GM06990 (cell line): Measurements from ENCODE around the gene RAB11B.

Experiments used
- DNase-seq: peaks from one replicate; pipeline ENCODE4 v3.0.0-alpha.2; 2011; ENCODE audit not compliant: insufficient read length; ENCODE audit errors: extremely low read depth
- H3K27me3 ChIP-seq: replicated peaks from 2 replicates; pipeline ENCODE4 v1.6.0; 2011; ENCODE audit warnings: low read length; ENCODE audit not compliant: control insufficient read depth, insufficient read depth
- H3K36me3 ChIP-seq: 2 replicates; pipeline ENCODE4 v1.5.1; 2011; ENCODE audit warnings: low read length; ENCODE audit not compliant: control insufficient read depth, insufficient read depth
- H3K4me3 ChIP-seq: replicated peaks from 2 replicates; pipeline ENCODE4 v1.5.1; 2011; ENCODE audit warnings: low read depth, mild to moderate bottlenecking, control low read depth, low read length
- TF ChIP-seq, protein P1 (sequence below): IDR thresholded peaks from 2 replicates; pipeline ENCODE4 v1.5.1; 2011; ENCODE audit warnings: low read length, control low read depth, mild to moderate bottlenecking, inconsistent platforms; ENCODE audit not compliant: insufficient read depth, poor library complexity, severe bottlenecking

RAB11B gene

DNA sequence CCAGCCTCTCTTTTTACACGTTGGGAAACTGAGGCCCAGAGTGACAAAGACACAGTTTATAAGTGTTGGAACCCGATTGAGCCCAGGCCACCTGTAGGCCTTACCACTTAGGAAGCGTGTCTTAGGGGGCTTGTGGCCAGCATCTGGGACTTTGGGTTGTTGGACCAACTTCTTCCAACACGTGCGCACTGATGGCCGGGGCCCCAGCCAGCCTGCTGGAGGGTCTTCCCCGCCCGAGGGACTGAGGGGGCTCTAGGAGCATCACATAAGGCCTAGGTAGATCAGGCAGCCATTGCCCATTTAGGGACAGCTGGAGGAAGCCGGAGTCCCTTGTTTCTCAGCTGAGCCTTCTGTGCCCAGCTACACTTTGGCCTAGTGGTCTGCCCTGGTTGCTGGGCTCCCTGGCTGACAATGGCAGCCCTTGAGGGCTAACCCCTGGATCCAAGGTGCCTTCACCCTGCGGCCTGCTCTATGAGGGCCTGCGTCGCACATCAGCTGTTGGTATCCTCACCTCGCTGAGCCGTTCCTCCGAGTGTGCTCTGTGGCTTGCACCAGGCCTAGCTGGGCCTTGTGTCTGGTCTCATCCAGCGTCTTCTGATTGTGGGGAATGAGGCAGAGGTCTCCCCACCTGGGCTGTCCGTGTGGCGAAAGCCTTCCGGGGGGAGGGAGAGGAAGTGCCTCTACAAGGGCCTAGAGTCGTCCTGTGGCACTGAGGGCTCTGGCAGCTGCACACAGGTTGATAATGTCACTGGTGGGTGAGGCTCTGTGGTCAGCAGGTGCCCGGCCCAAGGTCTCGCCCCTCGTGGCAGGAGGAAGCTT lies 1.2 kb downstream of the RAB11B start:
- TF ChIP-seq, protein P1, sequence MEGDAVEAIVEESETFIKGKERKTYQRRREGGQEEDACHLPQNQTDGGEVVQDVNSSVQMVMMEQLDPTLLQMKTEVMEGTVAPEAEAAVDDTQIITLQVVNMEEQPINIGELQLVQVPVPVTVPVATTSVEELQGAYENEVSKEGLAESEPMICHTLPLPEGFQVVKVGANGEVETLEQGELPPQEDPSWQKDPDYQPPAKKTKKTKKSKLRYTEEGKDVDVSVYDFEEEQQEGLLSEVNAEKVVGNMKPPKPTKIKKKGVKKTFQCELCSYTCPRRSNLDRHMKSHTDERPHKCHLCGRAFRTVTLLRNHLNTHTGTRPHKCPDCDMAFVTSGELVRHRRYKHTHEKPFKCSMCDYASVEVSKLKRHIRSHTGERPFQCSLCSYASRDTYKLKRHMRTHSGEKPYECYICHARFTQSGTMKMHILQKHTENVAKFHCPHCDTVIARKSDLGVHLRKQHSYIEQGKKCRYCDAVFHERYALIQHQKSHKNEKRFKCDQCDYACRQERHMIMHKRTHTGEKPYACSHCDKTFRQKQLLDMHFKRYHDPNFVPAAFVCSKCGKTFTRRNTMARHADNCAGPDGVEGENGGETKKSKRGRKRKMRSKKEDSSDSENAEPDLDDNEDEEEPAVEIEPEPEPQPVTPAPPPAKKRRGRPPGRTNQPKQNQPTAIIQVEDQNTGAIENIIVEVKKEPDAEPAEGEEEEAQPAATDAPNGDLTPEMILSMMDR, result no peak
- peak overlapping the region; percentile 77; the same call in 1 of the 2 replicates for H3K4me3 ChIP-seq
- DNase-seq, result no peak
- H3K36me3 ChIP-seq, result no peaks in the 10 kb centered on the region; the same call in none of the 2 replicates
- H3K27me3 ChIP-seq, result no peaks in the 10 kb centered on the region

DNA sequence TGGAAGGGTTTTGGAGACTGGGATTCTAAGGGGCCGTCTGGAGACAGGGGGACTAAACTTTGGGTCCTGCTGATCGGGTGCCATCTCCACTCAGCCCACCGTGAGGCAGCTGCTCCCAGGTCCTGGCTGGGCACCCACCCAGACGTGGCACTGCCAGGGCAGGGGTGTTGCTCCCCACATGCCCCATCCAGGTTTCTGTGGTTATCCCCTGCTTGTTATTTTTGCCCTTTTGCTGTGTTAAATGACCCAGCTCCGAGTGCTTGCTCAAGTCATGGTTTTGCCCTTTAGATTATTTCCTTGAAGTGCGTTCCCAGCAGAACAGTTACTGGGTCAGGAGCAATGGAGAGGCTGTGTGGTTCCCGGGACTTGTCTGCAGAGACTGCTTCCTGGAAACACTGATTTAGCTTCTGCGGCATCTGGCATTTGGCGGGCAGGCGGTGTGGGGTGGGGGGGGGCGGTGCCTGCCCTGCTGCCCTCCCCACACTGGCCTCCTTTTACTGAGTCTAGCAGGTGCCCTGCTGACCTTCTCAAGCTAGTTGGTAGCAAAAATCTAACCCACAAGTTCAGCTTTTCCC lies 1.9 kb downstream of the RAB11B start:
- TF ChIP-seq, protein P1, result no peak
- Histone ChIP-seq H3K27me3 (no peaks in the 10 kb centered on the region), H3K36me3 (no peaks in the 10 kb centered on the region; the same call in none of the 2 replicates), H3K4me3 (no peak overlapping the region)
- DNase-seq, result no peak

GRCh38 chr19:8393192-8393870 lies 3.2 kb downstream of the RAB11B start:
- Histone ChIP-seq H3K4me3 (no peak overlapping the region), H3K36me3 (peaks cover 2% of the 10 kb centered on the region), H3K27me3 (no peaks in the 10 kb centered on the region)
- TF ChIP-seq, protein P1, result no peak
- no peak for DNase-seq

DNA sequence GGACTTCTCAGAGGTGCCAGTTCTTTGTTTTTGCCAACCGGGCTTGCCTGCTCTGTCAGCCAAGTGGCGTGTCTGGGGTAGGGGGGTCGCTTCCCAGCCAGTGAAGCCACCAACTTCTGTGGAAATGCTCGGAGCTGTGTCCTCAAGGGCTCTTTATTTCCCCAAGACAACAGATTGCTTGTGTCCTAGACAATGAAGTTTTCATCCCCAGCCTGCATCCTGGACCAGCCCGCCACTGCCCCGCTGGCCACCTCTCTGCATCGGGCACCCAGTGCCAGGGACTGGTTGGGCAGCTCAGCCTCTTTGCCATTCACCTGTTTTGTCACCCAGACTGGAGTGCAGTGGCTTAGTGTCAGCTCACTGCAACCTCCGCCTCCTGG lies 3.7 kb downstream of the RAB11B start:
- Histone ChIP-seq H3K4me3 (no peak overlapping the region), H3K36me3 (peaks cover 2% of the 10 kb centered on the region), H3K27me3 (no peaks in the 10 kb centered on the region)
- TF ChIP-seq, protein P1, result no peak
- DNase-seq, result no peak

DNA sequence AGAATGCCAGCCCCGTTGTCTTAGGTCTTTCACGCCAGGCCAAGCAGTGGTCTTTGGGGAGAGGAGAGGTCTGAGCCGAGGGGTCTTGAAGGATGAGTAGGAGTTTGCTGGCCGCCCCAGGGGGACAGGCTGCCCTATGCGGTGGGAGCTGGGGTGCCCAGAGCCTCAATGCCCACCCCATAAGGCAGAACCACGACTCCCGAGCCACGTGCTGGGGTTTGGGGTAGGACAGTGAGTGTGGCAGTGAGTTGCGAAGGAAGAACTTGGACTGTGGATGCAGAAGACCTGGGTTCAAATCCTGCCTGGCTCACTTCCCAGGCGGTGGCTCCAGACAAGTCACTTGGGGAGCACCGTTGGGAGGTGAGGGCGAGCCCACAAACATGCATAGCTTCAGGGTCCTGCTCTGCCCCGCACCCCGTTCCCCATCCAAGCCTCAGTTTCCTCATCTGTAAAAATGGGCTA lies 5.5 kb downstream of the RAB11B start:
- DNase-seq, result no peak
- TF ChIP-seq, protein P1, result no peak
- H3K36me3 ChIP-seq, result peaks cover 6% of the 10 kb centered on the region
- H3K27me3 ChIP-seq, result no peaks in the 10 kb centered on the region
- no peak overlapping the region for H3K4me3 ChIP-seq
